ENCODE data around the gene REX1BD. TPM values are rescaled to one million over a fixed set of nuclear protein-coding genes. Genes with fewer than 3 reads are reported as not detected.

The REX1BD gene
- total and polyA plus RNA-seq, 2 of the 13 experiments (the other 11 are each of a cell fraction or from before 2014, with no cell fraction given), result 7.5 to 25.4 TPM

DNA sequence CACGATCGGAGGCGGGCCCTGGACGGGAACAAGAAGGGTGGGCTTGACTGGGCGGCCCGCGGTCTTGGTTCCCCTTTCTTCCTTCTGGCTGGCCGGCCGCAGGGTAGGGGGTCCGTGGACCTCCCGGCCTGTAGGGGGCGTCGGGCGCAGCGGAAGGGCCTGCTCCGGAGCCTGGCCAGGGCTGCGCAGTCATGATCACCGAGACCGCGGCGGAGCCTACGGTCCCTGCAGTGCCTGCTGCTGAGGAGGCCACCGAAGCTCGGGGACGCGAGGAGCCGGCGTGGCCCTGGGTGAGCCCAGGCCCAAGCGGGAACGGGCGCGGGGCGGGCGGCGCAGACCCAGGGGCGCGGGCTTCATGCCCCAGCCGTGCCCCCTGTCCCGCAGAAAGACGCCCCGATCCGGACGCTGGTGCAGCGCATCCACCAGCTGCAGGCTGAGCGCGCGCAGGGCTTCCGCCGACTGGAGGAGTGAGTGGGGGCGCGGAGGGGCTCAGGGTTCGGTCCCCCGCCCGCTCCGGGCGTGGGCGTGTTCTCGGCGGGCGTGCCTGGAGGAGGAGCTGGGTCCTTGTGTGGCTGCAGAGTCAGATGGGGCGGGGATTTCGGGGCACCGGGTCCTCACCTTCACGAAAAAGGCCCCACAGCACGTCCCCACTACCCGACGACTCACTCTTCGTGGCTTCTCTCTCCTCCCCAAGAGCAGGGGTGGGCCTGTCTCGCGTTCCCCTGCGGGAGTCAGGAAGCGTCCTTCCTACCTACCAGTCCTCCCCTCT is at the start of gene REX1BD (continued):
- TF ChIP-seq, protein P1, sequence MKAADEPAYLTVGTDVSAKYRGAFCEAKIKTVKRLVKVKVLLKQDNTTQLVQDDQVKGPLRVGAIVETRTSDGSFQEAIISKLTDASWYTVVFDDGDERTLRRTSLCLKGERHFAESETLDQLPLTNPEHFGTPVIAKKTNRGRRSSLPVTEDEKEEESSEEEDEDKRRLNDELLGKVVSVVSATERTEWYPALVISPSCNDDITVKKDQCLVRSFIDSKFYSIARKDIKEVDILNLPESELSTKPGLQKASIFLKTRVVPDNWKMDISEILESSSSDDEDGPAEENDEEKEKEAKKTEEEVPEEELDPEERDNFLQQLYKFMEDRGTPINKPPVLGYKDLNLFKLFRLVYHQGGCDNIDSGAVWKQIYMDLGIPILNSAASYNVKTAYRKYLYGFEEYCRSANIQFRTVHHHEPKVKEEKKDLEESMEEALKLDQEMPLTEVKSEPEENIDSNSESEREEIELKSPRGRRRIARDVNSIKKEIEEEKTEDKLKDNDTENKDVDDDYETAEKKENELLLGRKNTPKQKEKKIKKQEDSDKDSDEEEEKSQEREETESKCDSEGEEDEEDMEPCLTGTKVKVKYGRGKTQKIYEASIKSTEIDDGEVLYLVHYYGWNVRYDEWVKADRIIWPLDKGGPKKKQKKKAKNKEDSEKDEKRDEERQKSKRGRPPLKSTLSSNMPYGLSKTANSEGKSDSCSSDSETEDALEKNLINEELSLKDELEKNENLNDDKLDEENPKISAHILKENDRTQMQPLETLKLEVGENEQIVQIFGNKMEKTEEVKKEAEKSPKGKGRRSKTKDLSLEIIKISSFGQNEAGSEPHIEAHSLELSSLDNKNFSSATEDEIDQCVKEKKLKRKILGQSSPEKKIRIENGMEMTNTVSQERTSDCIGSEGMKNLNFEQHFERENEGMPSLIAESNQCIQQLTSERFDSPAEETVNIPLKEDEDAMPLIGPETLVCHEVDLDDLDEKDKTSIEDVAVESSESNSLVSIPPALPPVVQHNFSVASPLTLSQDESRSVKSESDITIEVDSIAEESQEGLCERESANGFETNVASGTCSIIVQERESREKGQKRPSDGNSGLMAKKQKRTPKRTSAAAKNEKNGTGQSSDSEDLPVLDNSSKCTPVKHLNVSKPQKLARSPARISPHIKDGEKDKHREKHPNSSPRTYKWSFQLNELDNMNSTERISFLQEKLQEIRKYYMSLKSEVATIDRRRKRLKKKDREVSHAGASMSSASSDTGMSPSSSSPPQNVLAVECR (CRISPR knock-in tag; IDR thresholded peaks at IDR 0.05; ENCODE audit: borderline replicate concordance), result peak; percentile 82; the same call in 1 of the 2 replicates
- TF ChIP-seq ZNF510 (CRISPR knock-in tag; IDR thresholded peaks at IDR 0.05; ENCODE audit: low read depth) (no peak; the same call in 1 of the 2 replicates), ZNF567 (CRISPR knock-in tag; IDR thresholded peaks at IDR 0.05; ENCODE audit: borderline replicate concordance) (no peak; the same call in none of the 2 replicates), PRPF4 (IDR thresholded peaks at IDR 0.05; ENCODE audit: low read depth, low read length, poor library complexity, severe bottlenecking) (no peak), ARNT (IDR thresholded peaks at IDR 0.05) (no peak), ZNF883 (CRISPR knock-in tag; IDR thresholded peaks at IDR 0.05; ENCODE audit: not compliant biosample characterization) (peak; percentile 14), SMC3 (IDR thresholded peaks at IDR 0.05; ENCODE audit: low read length) (no peak), RNF2 (conservative IDR thresholded peaks at IDR 0.05; ENCODE audit: low read depth) (peak; percentile 26; the same call in 1 of the 2 replicates), ZNF670 (CRISPR knock-in tag; IDR thresholded peaks at IDR 0.05; ENCODE audit: borderline replicate concordance) (0 out of 2 replicates have a peak, but pooled peaks have one; percentile 20), ZMAT3 (CRISPR knock-in tag; conservative IDR thresholded peaks at IDR 0.05) (peak; percentile 64; the same call in 1 of the 2 replicates), CHD4 (IDR thresholded peaks at IDR 0.05; ENCODE audit: borderline replicate concordance, low read length) (no peak), ZMYM3 (CRISPR knock-in tag; IDR thresholded peaks at IDR 0.05) (peak; percentile 79), ZNF569 (CRISPR knock-in tag; IDR thresholded peaks at IDR 0.05; ENCODE audit: borderline replicate concordance) (no peak; the same call in 1 of the 2 replicates), ZBTB1 (CRISPR knock-in tag; IDR thresholded peaks at IDR 0.05; ENCODE audit: borderline replicate concordance) (peak; percentile 73; the same call in 1 of the 2 replicates), BRCA1 (CRISPR knock-in tag; IDR thresholded peaks at IDR 0.05) (no peak; the same call in 1 of the 2 replicates), ZFP36L1 (CRISPR knock-in tag; IDR thresholded peaks at IDR 0.05) (0 out of 2 replicates have a peak, but pooled peaks have one; percentile 87), GTF2F1 (IDR thresholded peaks at IDR 0.05; ENCODE audit: low read length) (no peak)
- TF ChIP-seq, protein P2, sequence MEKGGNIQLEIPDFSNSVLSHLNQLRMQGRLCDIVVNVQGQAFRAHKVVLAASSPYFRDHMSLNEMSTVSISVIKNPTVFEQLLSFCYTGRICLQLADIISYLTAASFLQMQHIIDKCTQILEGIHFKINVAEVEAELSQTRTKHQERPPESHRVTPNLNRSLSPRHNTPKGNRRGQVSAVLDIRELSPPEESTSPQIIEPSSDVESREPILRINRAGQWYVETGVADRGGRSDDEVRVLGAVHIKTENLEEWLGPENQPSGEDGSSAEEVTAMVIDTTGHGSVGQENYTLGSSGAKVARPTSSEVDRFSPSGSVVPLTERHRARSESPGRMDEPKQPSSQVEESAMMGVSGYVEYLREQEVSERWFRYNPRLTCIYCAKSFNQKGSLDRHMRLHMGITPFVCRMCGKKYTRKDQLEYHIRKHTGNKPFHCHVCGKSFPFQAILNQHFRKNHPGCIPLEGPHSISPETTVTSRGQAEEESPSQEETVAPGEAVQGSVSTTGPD (CRISPR knock-in tag; IDR thresholded peaks at IDR 0.05), result no peak
- TF ChIP-seq, protein P3, sequence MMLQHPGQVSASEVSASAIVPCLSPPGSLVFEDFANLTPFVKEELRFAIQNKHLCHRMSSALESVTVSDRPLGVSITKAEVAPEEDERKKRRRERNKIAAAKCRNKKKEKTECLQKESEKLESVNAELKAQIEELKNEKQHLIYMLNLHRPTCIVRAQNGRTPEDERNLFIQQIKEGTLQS (CRISPR knock-in tag; IDR thresholded peaks at IDR 0.05), result peak; percentile 69
- TF ChIP-seq, protein P4, sequence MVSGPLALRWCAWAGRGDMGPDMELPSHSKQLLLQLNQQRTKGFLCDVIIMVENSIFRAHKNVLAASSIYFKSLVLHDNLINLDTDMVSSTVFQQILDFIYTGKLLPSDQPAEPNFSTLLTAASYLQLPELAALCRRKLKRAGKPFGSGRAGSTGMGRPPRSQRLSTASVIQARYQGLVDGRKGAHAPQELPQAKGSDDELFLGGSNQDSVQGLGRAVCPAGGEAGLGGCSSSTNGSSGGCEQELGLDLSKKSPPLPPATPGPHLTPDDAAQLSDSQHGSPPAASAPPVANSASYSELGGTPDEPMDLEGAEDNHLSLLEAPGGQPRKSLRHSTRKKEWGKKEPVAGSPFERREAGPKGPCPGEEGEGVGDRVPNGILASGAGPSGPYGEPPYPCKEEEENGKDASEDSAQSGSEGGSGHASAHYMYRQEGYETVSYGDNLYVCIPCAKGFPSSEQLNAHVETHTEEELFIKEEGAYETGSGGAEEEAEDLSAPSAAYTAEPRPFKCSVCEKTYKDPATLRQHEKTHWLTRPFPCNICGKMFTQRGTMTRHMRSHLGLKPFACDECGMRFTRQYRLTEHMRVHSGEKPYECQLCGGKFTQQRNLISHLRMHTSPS (CRISPR knock-in tag; IDR thresholded peaks at IDR 0.05; ENCODE audit: low read depth), result no peak; the same call in 1 of the 2 replicates
- TF ChIP-seq, protein P5, sequence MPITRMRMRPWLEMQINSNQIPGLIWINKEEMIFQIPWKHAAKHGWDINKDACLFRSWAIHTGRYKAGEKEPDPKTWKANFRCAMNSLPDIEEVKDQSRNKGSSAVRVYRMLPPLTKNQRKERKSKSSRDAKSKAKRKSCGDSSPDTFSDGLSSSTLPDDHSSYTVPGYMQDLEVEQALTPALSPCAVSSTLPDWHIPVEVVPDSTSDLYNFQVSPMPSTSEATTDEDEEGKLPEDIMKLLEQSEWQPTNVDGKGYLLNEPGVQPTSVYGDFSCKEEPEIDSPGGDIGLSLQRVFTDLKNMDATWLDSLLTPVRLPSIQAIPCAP (CRISPR knock-in tag; IDR thresholded peaks at IDR 0.05; ENCODE audit: low read depth), result no peak
